ENCODE data around the gene SALL2.

SALL2 gene

DNA sequence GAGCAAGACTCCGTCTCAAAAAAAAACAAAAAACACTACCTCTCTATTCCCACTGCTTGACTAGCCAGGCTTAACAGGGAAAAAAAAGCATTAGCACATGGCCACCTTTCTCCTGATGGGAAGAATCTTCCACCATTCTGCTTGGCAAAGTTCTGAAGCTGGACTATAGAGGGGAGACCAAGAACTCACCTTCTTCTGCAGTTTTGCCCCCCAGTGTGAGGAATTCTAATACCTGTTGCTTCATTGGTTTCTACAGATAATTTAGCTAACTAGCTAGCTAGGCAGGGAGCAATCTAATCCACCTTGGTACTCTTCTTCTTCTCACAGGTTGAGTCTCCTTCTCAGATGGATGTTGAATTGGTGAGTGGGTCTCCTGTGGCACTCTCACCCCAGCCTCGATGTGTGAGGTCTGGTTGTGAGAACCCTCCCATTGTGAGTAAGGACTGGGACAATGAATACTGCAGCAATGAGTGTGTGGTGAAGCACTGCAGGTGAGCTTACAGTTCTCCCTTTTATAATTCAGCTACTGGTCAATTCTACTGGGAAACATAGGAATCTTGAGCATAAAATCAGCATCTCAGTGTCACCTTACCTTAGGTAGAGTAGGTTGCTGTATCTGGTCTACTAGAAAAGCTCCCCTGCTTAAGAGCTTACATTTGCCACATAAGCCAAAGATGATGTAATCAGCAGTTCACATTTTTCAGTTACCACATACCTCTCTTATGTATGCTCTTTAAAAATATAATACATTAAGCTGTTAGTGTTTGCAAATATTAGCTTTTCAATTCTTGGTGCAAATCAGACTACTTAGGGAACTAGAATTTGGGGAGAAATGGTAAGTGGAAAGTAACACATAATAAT lies 31.0 kb downstream of the SALL2 start:
- no peak for DNase-seq (ENCODE audit: low read depth in 2 of 2)

GRCh38 chr14:21486640-21487087 lies 39.5 kb downstream of the SALL2 start:
- no peak for DNase-seq (ENCODE audit: low read depth in 2 of 2)

DNA sequence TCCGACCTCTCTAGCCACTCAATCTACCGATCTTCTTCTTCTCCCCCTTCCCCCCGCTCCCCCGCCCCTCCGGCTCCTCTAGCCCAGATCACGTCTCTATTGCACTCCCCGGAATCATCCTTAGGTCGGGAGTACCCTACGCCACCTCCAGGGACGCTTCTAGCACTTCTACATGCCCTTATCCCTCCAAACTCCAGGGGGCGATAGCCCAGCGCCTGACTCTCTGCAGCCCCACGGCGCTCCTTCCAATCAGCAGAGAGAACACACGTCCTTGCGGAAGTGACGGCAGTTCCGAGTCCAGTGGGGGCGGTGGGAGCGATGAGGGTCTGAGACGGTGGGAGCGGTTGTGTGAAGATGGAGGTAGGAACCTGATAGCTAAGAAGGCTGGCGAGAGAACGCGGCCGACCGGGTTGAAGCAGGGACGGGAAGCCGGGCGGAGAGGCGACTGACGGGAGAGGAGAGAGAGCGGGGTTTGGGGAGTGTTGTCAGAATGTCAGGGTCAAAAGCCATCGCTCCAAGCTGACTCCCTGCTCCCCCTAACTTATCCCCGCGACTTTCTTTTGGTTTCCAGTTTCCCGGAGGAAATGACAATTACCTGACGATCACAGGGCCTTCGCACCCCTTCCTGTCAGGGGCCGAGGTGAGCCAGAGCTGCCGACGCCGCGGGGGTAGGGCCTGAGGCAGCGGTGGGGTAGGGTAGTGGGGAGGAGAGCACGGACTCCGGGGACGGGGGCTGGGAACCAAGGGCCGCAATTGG lies 49.0 kb downstream of the SALL2 start, which contains the start of the genes RAB2B and TOX4:
RAB2B (minus strand) TSS at position 35 of the 757 bp plus-strand sequence. CDS start 87 bp downstream, outside the sequence.
TOX4 (plus strand) TSS at position 271 of the 757 bp plus-strand sequence; CDS start at position 355, 84 bp downstream.
- peak; percentile 85 to 91 for DNase-seq (ENCODE audit: low read depth in 2 of 2)

GRCh38 chr14:21476523-21476924 lies 49.6 kb downstream of the SALL2 start:
- DNase-seq (ENCODE audit: low read depth in 2 of 2) = peak in 1 of 2 donors; percentile 76

GRCh38 chr14:21475767-21476522 lies 50.2 kb downstream of the SALL2 start:
- DNase-seq (ENCODE audit: low read depth in 2 of 2) = no peak
